ENCODE data around the gene YDJC.
"Not testable (repeated sequence)": the region's sequence is repeated elsewhere in the genome, so short reads cannot be mapped to it uniquely, and the experiment has no call there.

The YDJC gene

GRCh38 chr22:21651521-21652009 lies 21.7 kb upstream of the YDJC start:
- no peak for DNase-seq

GRCh38 chr22:21650823-21651520 lies 21.1 kb upstream of the YDJC start:
- DNase-seq: peak; percentile 35

GRCh38 chr22:21650280-21650679 lies 20.5 kb upstream of the YDJC start:
- no peak for DNase-seq

GRCh38 chr22:21646608-21647590 lies 17.1 kb upstream of the YDJC start:
- DNase-seq: peak; percentile 86

GRCh38 chr22:21645513-21645912 lies 15.7 kb upstream of the YDJC start:
- DNase-seq: not testable (repeated sequence)

GRCh38 chr22:21643533-21644357 lies 13.9 kb upstream of the YDJC start:
- no peak for DNase-seq

GRCh38 chr22:21642584-21643448 lies 13.0 kb upstream of the YDJC start:
- DNase-seq: peak; percentile 77

- DNase-seq: peak; percentile 99
Measured at GRCh38 chr22:21641789-21642583, 12.2 kb upstream of the YDJC start, which contains the start of gene SDF2L1. SDF2L1 (plus strand) TSS chr22:21642302; CDS start chr22:21642337, 35 bp downstream.

- DNase-seq: no peak
Measured at GRCh38 chr22:21641417-21641788, 11.6 kb upstream of the YDJC start.

- no peak for DNase-seq
Measured at GRCh38 chr22:21640810-21641209, 11.0 kb upstream of the YDJC start.

GRCh38 chr22:21639359-21639758 lies 9.5 kb upstream of the YDJC start:
- no peak for DNase-seq

- not testable (repeated sequence) for DNase-seq
Measured at GRCh38 chr22:21637450-21637849, 7.6 kb upstream of the YDJC start.

GRCh38 chr22:21636629-21637218 lies 6.9 kb upstream of the YDJC start:
- no peak for DNase-seq

GRCh38 chr22:21635771-21636510 lies 6.1 kb upstream of the YDJC start:
- DNase-seq: no peak

GRCh38 chr22:21634844-21635243 lies 5.0 kb upstream of the YDJC start:
- no peak for DNase-seq

- DNase-seq: no peak
Measured at GRCh38 chr22:21634081-21634480, 4.3 kb upstream of the YDJC start.

- DNase-seq: no peak
Measured at GRCh38 chr22:21633481-21633880, 3.7 kb upstream of the YDJC start.

GRCh38 chr22:21632931-21633330 lies 3.1 kb upstream of the YDJC start:
- no peak for DNase-seq

GRCh38 chr22:21632237-21632895 lies 2.5 kb upstream of the YDJC start, which contains the start of gene CCDC116:
CCDC116 (plus strand) TSS chr22:21632760; CDS start chr22:21633182, 422 bp downstream.
- DNase-seq: peak; percentile 76
